DMS53 treated with DMSO at 0.1 percent for 48 hours (cell line): ENCODE data around the gene MCUB.

Source experiments
- DNase-seq: peaks from one replicate; lab custom pipeline; 2025; ENCODE audit not compliant: unreplicated experiment; lab: John Stamatoyannopoulos, UW

MCUB gene

GRCh38 chr4:109722357-109722756, 162.3 kb downstream of the MCUB start:
- no peak for DNase-seq

GRCh38 chr4:109723110-109723509, 163.1 kb downstream of the MCUB start:
- no peak for DNase-seq

GRCh38 chr4:109728385-109728784, 168.3 kb downstream of the MCUB start:
- no peak for DNase-seq

- no peak for DNase-seq
Measured at GRCh38 chr4:109729117-109729717, 169.2 kb downstream of the MCUB start.

GRCh38 chr4:109729718-109730618, 169.9 kb downstream of the MCUB start, which contains the start of gene PLA2G12A:
Gene PLA2G12A (minus strand): TSS chr4:109730070. CDS start chr4:109729809, 261 bp downstream.
- DNase-seq, result peak; percentile 70

DNA sequence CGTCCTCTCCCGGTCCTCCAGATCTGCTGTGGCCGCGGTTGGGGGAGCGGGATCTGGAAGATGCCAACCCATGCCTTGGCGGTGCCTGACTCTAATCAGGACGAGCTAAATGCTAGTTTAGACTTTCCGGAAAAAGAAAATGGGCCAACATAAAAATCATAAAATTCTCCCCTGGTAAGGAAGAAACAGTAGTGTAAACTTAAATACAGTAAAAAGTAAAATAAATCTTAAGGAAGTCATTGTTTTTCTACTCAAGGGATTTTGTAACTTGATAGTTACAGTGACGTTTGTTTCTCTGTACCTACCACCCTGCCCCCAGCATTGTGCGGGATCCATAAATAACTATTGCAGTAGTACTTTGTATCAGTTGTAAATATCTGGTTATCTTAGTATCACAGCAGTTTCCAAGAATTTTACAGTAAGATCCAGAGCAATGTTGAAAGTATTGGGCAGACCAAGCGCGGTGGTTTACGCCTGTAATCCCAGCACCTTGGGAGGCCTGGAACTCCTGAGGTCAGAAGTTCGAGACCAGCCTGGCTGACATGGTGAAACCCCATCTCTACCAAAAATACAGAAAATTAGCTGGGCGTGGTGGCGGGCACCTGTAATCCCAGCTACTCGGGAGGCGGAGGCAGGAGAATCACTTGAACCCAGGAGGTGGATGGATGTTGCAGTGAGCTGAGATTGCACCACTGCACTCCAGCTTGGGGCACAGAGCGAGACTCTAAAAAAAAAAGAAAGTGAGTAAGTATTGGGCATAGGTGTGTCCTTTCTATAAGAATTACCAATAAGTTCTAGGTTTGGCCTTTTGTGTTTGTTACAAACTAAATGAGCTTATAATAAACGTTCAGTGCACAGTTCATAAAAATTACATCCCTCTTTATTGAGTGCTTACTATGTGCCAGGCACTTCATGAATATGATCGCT, 170.8 kb downstream of the MCUB start:
- no peak for DNase-seq

DNA sequence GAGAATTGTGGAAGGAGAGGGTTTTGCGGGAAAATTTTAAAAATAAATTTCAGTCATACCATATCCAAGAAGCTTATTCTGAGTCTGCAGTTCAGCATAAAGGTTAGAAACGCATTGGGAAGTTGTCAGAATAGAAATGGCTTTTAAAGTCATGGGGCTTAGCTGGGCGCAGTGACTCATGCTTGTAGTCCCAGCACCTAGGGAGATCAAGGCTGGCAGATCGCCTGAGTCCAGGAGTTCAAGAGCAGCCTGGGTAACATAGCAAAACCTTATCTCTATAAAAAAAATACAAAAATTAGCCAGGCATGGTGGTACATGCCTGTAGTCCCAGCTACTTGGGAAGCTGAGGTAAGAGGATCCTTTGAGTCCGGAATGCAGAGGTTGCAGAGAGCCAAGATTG, 173.7 kb downstream of the MCUB start:
- DNase-seq, result no peak

DNA sequence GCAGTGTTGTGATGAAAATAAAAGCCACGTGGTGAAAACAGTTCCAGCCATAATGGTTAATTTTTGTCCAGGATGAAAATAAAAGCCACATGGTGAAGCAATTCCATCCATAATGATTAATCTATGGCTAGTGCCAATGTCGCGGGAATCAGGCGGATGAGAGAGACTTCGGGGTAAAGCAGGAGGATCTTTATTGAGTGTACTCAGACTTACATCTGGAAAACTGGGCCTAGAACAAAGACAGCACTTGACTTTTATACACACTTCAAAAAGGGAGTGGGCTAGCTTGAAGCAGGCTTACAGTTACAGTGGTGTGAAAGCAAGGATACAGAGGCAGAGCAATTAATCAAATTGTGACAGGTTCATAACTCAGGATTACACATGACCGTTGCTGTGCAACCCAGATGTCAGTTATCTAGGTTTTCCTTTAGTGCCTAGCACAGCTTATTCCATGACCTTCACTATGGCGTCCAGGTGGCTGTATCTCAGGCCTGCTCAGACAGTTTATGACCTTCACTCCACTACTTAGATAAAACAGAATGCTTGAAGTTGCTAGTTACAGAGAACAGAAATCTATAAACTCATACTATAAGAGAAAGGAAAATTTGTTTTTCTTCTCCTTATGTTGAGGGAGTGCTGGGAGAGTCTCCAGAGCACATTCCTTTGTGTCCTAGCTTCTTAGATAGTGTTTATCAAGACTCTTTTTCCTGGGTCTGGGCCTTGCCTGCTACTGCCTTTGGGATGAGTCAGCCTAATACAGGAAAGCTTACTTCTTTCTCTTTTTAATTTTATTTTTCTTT, 175.7 kb downstream of the MCUB start:
- DNase-seq, result no peak
